Stimulated activated CD4-positive, alpha-beta T cell treated with anti-CD3 and anti-CD28 coated beads, TNF-alpha, amount 100 ng/mL, for 24 hours (primary cell): ENCODE results near the gene YAF2.
"Not testable (repeated sequence)": the region's sequence is repeated elsewhere in the genome, so short reads cannot be mapped to it uniquely, and the experiment has no call there.

Experiments used
- DNase-seq, 3 experiments: peaks; one replicate each; pipeline ENCODE4 v3.0.0-alpha.2; 2020; ENCODE audit warnings: low read depth in 3 of 3

YAF2 gene

GRCh38 chr12:42255221-42255865 is 17.3 kb upstream of the YAF2 start:
- no peak for DNase-seq

GRCh38 chr12:42252645-42253044 is 14.6 kb upstream of the YAF2 start:
- not testable (repeated sequence) for DNase-seq

GRCh38 chr12:42249033-42249432 is 11.0 kb upstream of the YAF2 start:
- DNase-seq = not testable (repeated sequence)

GRCh38 chr12:42240131-42240750 is 2.2 kb upstream of the YAF2 start:
- DNase-seq = no peak

GRCh38 chr12:42237853-42238239 is 202 bp downstream of the YAF2 start:
- DNase-seq = no peak

GRCh38 chr12:42237052-42237852 is 796 bp downstream of the YAF2 start:
- peak; percentile 22 to 66 (median 35) for DNase-seq

GRCh38 chr12:42236017-42236416 is 2.0 kb downstream of the YAF2 start:
- DNase-seq = no peak

- no peak for DNase-seq
Observed at GRCh38 chr12:42235426-42235825, 2.6 kb downstream of the YAF2 start.

- no peak for DNase-seq
Observed at GRCh38 chr12:42234970-42235369, 3.1 kb downstream of the YAF2 start.

GRCh38 chr12:42227525-42227924 is 10.5 kb downstream of the YAF2 start:
- not testable (repeated sequence) for DNase-seq

- not testable (repeated sequence) for DNase-seq
Observed at GRCh38 chr12:42224501-42224900, 13.5 kb downstream of the YAF2 start.

GRCh38 chr12:42222724-42223123 is 15.3 kb downstream of the YAF2 start:
- DNase-seq = no peak

GRCh38 chr12:42221726-42222125 is 16.3 kb downstream of the YAF2 start:
- DNase-seq = no peak

- DNase-seq = no peak
Observed at GRCh38 chr12:42217656-42218055, 20.4 kb downstream of the YAF2 start.

GRCh38 chr12:42216737-42217136 is 21.3 kb downstream of the YAF2 start:
- no peak for DNase-seq

- DNase-seq = not testable (repeated sequence)
Observed at GRCh38 chr12:42215759-42216158, 22.3 kb downstream of the YAF2 start.

- no peak for DNase-seq
Observed at GRCh38 chr12:42213954-42214426, 24.1 kb downstream of the YAF2 start.

GRCh38 chr12:42213023-42213422 is 25.0 kb downstream of the YAF2 start:
- no peak for DNase-seq

- DNase-seq = no peak
Observed at GRCh38 chr12:42208574-42208973, 29.5 kb downstream of the YAF2 start.

GRCh38 chr12:42204819-42205218 is 33.2 kb downstream of the YAF2 start:
- DNase-seq = no peak

- DNase-seq = no peak
Observed at GRCh38 chr12:42204362-42204761, 33.7 kb downstream of the YAF2 start.

GRCh38 chr12:42201063-42201462 is 37.0 kb downstream of the YAF2 start:
- DNase-seq = no peak

- no peak for DNase-seq
Observed at GRCh38 chr12:42199007-42199406, 39.0 kb downstream of the YAF2 start.
